ENCODE results near the gene TSPAN11.
"Not testable (repeated sequence)": the region's sequence is repeated elsewhere in the genome, so short reads cannot be mapped to it uniquely, and the experiment has no call there.

The TSPAN11 gene

GRCh38 chr12:30926243-30927221, at the start of gene TSPAN11:
Gene TSPAN11, plus strand, starts transcription at chr12:30926748. Its CDS starts 27,244 bp downstream, at chr12:30953992.
- no peak for DNase-seq (ENCODE audit: low read depth)

GRCh38 chr12:30877105-30877875, 49.3 kb upstream of the TSPAN11 start:
- no peak for DNase-seq (ENCODE audit: low read depth)

- no peak for DNase-seq (ENCODE audit: low read depth)
Observed at GRCh38 chr12:30878024-30878423, 48.5 kb upstream of the TSPAN11 start.

GRCh38 chr12:30880061-30880460, 46.5 kb upstream of the TSPAN11 start:
- no peak for DNase-seq (ENCODE audit: low read depth)

GRCh38 chr12:30880813-30881212, 45.7 kb upstream of the TSPAN11 start:
- DNase-seq (ENCODE audit: low read depth), result no peak

- no peak for DNase-seq (ENCODE audit: low read depth)
Observed at GRCh38 chr12:30882706-30883105, 43.8 kb upstream of the TSPAN11 start.

- no peak for DNase-seq (ENCODE audit: low read depth)
Observed at GRCh38 chr12:30884799-30885198, 41.7 kb upstream of the TSPAN11 start.

GRCh38 chr12:30885321-30885720, 41.2 kb upstream of the TSPAN11 start:
- no peak for DNase-seq (ENCODE audit: low read depth)

- no peak for DNase-seq (ENCODE audit: low read depth)
Observed at GRCh38 chr12:30887226-30887625, 39.3 kb upstream of the TSPAN11 start.

GRCh38 chr12:30888241-30888640, 38.3 kb upstream of the TSPAN11 start:
- DNase-seq (ENCODE audit: low read depth), result no peak

GRCh38 chr12:30894531-30894930, 32.0 kb upstream of the TSPAN11 start:
- not testable (repeated sequence) for DNase-seq (ENCODE audit: low read depth)

GRCh38 chr12:30896461-30896860, 30.1 kb upstream of the TSPAN11 start:
- DNase-seq (ENCODE audit: low read depth), result no peak

- no peak for DNase-seq (ENCODE audit: low read depth)
Observed at GRCh38 chr12:30898846-30899245, 27.7 kb upstream of the TSPAN11 start.

- DNase-seq (ENCODE audit: low read depth), result no peak
Observed at GRCh38 chr12:30900351-30900750, 26.2 kb upstream of the TSPAN11 start.

GRCh38 chr12:30902001-30902400, 24.5 kb upstream of the TSPAN11 start:
- no peak for DNase-seq (ENCODE audit: low read depth)

- DNase-seq (ENCODE audit: low read depth), result no peak
Observed at GRCh38 chr12:30902596-30902995, 24.0 kb upstream of the TSPAN11 start.

GRCh38 chr12:30905463-30906009, 21.0 kb upstream of the TSPAN11 start:
- DNase-seq (ENCODE audit: low read depth), result no peak

- no peak for DNase-seq (ENCODE audit: low read depth)
Observed at GRCh38 chr12:30908076-30908721, 18.3 kb upstream of the TSPAN11 start.

- no peak for DNase-seq (ENCODE audit: low read depth)
Observed at GRCh38 chr12:30908722-30909348, 17.7 kb upstream of the TSPAN11 start.

GRCh38 chr12:30909349-30910037, 17.1 kb upstream of the TSPAN11 start:
- DNase-seq (ENCODE audit: low read depth), result no peak

- no peak for DNase-seq (ENCODE audit: low read depth)
Observed at GRCh38 chr12:30910038-30910350, 16.6 kb upstream of the TSPAN11 start.
